ENCODE data around the gene PTPRN2. TPM values are rescaled to one million over a fixed set of nuclear protein-coding genes. Genes with fewer than 3 reads are reported as not detected.

Gene PTPRN2
- total RNA-seq, 1 donor from 2014 or later, result 32.2 TPM

DNA sequence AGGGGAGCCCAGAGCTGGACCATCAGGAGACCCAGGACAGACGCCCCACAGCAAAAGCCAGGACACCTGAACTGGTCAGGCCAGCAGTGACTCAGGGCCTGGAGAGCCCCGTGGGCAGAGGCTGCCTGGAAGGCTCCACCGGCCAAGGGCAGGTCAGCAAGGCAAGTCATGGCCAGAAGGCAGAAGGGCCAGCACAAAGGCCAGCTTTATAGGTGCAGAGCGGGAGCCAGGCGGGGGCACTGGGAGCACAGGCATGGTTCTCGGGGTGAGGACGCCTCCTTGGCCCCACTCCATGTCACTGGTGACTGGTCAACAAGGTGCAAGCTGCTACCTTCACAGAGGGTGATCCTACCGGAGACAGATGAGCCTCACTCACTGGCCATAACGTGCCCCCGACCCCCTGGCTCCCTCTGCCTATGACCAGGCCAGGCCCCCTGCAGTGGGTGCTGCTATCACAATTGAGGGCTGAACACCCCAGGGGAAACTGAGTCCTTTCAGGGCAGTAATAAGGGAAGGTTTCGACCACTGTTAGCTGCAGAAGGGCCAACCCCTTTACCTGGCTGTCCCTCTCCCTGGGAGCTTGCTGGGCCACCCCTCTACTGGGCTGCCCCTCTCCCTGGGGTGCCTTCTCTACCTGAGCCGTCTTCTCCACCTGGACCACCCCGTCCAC is 317.4 kb downstream of the PTPRN2 start:
- H3K4me1 Mint-ChIP-seq, result peaks cover 4% of the 10 kb centered on the region

DNA sequence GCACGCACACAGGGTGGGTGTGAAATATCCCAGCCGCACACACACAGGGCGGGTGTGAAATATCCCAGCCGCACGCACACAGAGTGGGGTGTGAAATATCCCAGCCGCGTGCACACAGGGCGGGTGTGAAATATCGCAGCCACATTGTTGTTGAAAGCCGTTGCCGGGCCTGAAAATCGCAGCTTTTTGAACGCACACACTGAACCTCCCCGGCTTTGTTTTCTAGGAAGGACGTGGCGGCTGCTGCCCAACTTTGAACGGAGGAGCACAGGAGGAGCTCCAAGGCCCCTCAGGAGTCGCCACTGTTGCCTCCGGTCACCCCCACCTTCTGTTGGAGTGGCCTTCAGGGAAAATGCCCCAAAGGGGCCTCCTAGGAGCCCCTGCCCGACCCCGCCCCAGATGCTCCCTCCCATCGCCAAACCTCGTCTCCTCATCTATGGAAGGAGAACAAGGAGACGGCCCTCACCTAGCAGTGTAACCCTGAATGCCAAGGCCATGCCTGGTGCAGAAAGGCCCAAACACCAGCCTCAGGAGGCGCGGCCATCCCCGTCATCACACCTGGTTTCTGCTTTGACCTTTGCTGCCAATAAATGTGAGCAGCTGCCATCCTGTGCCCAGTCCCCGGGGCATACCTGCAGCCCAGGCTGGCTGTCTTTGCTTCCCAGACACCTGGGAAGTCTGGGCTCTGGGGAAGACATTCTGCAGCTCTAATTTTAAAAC is 318.6 kb downstream of the PTPRN2 start:
- no peak for DNase-seq (ENCODE audit: low read depth, low spot score)
- Mint-ChIP-seq H3K4me3 (no peak overlapping the region), H3K4me1 (no peaks in the 10 kb centered on the region), H3K27ac (ENCODE audit: unreplicated experiment) (no peak overlapping the region), H3K9me3 (no peaks in the 10 kb centered on the region), H3K36me3 (ENCODE audit: low read depth) (no peaks in the 10 kb centered on the region), H3K27me3 (ENCODE audit: low read depth) (no peaks in the 10 kb centered on the region)
- TF ChIP-seq, protein P1, sequence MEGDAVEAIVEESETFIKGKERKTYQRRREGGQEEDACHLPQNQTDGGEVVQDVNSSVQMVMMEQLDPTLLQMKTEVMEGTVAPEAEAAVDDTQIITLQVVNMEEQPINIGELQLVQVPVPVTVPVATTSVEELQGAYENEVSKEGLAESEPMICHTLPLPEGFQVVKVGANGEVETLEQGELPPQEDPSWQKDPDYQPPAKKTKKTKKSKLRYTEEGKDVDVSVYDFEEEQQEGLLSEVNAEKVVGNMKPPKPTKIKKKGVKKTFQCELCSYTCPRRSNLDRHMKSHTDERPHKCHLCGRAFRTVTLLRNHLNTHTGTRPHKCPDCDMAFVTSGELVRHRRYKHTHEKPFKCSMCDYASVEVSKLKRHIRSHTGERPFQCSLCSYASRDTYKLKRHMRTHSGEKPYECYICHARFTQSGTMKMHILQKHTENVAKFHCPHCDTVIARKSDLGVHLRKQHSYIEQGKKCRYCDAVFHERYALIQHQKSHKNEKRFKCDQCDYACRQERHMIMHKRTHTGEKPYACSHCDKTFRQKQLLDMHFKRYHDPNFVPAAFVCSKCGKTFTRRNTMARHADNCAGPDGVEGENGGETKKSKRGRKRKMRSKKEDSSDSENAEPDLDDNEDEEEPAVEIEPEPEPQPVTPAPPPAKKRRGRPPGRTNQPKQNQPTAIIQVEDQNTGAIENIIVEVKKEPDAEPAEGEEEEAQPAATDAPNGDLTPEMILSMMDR (conservative IDR thresholded peaks at IDR 0.05), result no peak

More for the DNA sequence above, 317.4 kb downstream of the PTPRN2 start:
- TF ChIP-seq, protein P1 (conservative IDR thresholded peaks at IDR 0.05), result no peak
- no peaks in the 10 kb centered on the region for H3K27me3 Mint-ChIP-seq (ENCODE audit: low read depth)
- H3K4me3 Mint-ChIP-seq, result no peak overlapping the region
- no peak for DNase-seq (ENCODE audit: low read depth, low spot score)
- H3K36me3 Mint-ChIP-seq (ENCODE audit: low read depth), result no peaks in the 10 kb centered on the region
- H3K27ac Mint-ChIP-seq (ENCODE audit: unreplicated experiment), result no peak overlapping the region
- no peaks in the 10 kb centered on the region for H3K9me3 Mint-ChIP-seq

DNA sequence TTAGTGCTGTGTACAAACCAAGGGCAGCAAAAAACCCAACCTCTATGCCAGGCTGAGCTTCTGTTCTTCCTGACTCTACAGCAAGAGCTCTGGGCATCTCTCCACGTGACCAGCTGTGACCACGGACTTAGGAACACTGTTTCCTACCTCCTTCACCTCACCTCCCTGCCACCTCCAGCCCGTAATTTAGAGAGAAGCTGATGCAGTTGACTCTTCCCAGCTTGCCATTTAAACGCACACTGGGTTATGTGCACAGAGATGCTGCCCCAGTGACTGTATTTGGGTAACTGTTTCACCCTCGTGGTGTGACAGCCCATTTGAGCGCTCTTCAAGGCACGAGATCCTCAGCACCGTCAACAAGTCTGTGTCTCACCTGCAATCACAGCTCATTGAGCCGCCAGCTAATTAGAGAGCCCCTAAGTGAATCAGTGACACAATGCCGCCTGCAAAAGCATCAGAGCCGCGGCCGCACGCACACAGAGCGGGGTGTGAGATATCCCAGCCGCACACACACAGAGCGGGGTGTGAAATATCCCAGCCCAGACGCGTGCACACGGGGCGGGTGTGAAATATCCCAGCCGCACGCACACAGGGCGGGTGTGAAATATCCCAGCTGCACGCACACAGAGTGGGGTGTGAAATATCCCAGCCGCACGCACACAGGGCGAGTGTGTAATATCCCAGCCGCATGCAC is 319.7 kb downstream of the PTPRN2 start:
- H3K4me1 Mint-ChIP-seq, result no peaks in the 10 kb centered on the region
- TF ChIP-seq, protein P1 (conservative IDR thresholded peaks at IDR 0.05), result no peak
- no peaks in the 10 kb centered on the region for H3K9me3 Mint-ChIP-seq
- no peaks in the 10 kb centered on the region for H3K27me3 Mint-ChIP-seq (ENCODE audit: low read depth)
- DNase-seq (ENCODE audit: low read depth, low spot score), result no peak
- no peak overlapping the region for H3K4me3 Mint-ChIP-seq
- H3K36me3 Mint-ChIP-seq (ENCODE audit: low read depth), result no peaks in the 10 kb centered on the region
- H3K27ac Mint-ChIP-seq (ENCODE audit: unreplicated experiment), result peak overlapping the region; percentile 35

DNA sequence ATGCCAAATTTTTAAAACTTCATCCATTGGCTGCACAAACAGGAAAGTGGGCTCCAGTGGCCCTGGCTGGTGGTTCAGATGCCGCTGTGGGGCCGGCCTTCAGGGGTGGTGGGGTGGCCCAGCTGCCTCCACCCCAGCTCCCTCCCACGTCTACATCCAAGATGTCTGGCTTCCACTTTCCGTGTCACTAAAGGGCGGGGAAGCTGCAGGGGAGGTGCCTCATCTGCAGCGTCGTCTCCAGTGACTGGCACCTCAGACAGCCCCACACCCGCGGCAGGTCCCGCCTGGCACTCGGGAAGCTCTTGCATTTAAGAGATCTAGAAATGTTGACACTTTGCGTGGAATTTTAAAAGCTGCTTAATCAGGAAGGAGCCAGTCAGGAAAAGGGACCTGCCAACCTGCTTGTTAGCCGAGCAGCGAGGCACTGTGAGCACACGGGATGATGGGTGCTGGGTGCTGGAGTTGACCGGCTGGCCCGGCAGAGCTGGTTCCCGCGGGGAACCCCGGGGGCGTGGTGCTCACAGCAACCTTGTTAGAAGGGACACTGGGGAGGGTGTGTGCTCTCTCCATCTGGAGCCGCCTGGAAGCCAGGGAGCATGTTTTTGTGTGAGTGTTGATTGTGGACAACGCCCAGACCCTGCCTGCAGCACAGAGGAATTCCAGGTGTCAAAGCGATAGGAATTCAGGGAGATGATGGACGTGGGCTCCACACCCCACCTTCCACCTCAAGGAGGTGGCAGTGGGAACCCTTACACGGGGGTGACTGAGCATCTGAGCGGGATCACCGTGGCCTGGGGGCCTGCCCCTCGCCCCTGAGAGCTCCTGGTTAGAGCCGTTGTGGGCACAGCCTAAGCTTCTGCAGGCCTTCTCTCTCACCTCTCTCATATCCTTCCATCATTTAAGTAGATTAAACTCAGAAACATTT is 320.5 kb downstream of the PTPRN2 start:
- no peak for DNase-seq (ENCODE audit: low read depth, low spot score)
- no peak overlapping the region for H3K27ac Mint-ChIP-seq (ENCODE audit: unreplicated experiment)
- no peaks in the 10 kb centered on the region for H3K27me3 Mint-ChIP-seq (ENCODE audit: low read depth)
- TF ChIP-seq, protein P1 (conservative IDR thresholded peaks at IDR 0.05), result no peak
- H3K9me3 Mint-ChIP-seq, result no peaks in the 10 kb centered on the region
- no peak overlapping the region for H3K4me3 Mint-ChIP-seq
- H3K36me3 Mint-ChIP-seq (ENCODE audit: low read depth), result no peaks in the 10 kb centered on the region
- no peaks in the 10 kb centered on the region for H3K4me1 Mint-ChIP-seq

DNA sequence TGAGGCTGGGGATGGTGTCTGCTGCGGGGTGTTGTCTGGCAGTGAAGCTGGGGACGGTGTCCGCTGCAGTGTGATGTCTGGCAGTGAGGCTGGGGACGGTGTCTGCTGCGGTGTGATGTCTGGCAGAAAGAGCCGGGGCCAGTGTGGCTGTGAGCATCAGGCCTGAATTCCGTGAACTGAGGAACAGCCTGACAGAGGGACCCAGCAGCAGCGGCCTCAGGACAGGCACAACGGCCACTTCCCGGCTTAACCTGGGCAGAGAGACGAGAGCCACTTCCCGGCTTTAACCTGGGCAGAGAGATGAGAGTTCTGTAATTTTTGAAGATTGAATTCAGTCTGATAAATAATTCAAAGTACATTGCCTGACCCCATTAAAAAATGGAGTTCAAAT is 321.2 kb downstream of the PTPRN2 start:
- Mint-ChIP-seq H3K4me1 (no peaks in the 10 kb centered on the region), H3K27me3 (ENCODE audit: low read depth) (no peaks in the 10 kb centered on the region), H3K36me3 (ENCODE audit: low read depth) (no peaks in the 10 kb centered on the region), H3K27ac (ENCODE audit: unreplicated experiment) (no peak overlapping the region), H3K9me3 (no peaks in the 10 kb centered on the region), H3K4me3 (no peak overlapping the region)
- TF ChIP-seq, protein P1 (conservative IDR thresholded peaks at IDR 0.05), result no peak
- no peak for DNase-seq (ENCODE audit: low read depth, low spot score)
